H9 (cell line): ENCODE data around the gene NTSR1. TPM values are rescaled to one million over a fixed set of nuclear protein-coding genes. Genes with fewer than 3 reads are reported as not detected.

Experiments
- DNase-seq: peaks from one replicate; pipeline ENCODE4 v3.0.0-alpha.2; 2017
- H2AFZ ChIP-seq: one replicate; pipeline ENCODE4 v1.6.1; 2013; ENCODE audit warnings: mild to moderate bottlenecking, low read length, control low read depth, moderate library complexity
- H2AK5ac ChIP-seq: 2 replicates; pipeline ENCODE4 v1.6.1; 2013; ENCODE audit warnings: low read length, control low read depth, mixed read lengths; ENCODE audit not compliant: insufficient read length
- H2BK120ac ChIP-seq: one replicate; pipeline ENCODE4 v1.6.1; 2013; ENCODE audit warnings: low read depth, mild to moderate bottlenecking, low read length, control low read depth, inconsistent platforms; ENCODE audit not compliant: poor library complexity, severe bottlenecking
- H2BK12ac ChIP-seq: 2 replicates; pipeline ENCODE4 v1.6.1; 2013; ENCODE audit warnings: low read length, control low read depth, mixed read lengths, low read depth; ENCODE audit not compliant: insufficient read length
- H2BK15ac ChIP-seq: 2 replicates; pipeline ENCODE4 v1.6.1; 2013; ENCODE audit warnings: low read depth, low read length, control low read depth
- H2BK20ac ChIP-seq: one replicate; pipeline ENCODE4 v1.6.1; 2013; ENCODE audit warnings: low read depth, mild to moderate bottlenecking, low read length, control low read depth, inconsistent platforms; ENCODE audit not compliant: poor library complexity, severe bottlenecking
- H2BK5ac ChIP-seq: 2 replicates; pipeline ENCODE4 v1.6.1; 2013; ENCODE audit warnings: low read length, control low read depth, mixed read lengths; ENCODE audit not compliant: insufficient read length
- H3K14ac ChIP-seq: 2 replicates; pipeline ENCODE4 v1.6.1; 2013; ENCODE audit warnings: low read length, control low read depth; ENCODE audit not compliant: insufficient read depth
- H3K18ac ChIP-seq: 2 replicates; pipeline ENCODE4 v1.6.1; 2013; ENCODE audit warnings: low read depth, mild to moderate bottlenecking, mixed read lengths, low read length, control low read depth; ENCODE audit not compliant: insufficient read length
- H3K23ac ChIP-seq: 2 replicates; pipeline ENCODE4 v1.6.1; 2013; ENCODE audit warnings: low read length, control low read depth, mixed read lengths, low read depth; ENCODE audit not compliant: insufficient read length
- H3K23me2 ChIP-seq: 2 replicates; pipeline ENCODE4 v1.6.1; 2013; ENCODE audit warnings: low read depth, mild to moderate bottlenecking, mixed read lengths, low read length, control low read depth; ENCODE audit not compliant: insufficient read length, poor library complexity, severe bottlenecking
- H3K27ac ChIP-seq: 2 replicates; pipeline ENCODE4 v1.5.1; 2013; ENCODE audit warnings: low read length, control low read depth, mixed read lengths, low read depth; ENCODE audit not compliant: insufficient read length
- H3K27me3 ChIP-seq: 2 replicates; pipeline ENCODE4 v1.6.1; 2013; ENCODE audit warnings: low read length, control low read depth, inconsistent platforms; ENCODE audit not compliant: insufficient read depth
- H3K4ac ChIP-seq: 2 replicates; pipeline ENCODE4 v1.6.1; 2013; ENCODE audit warnings: low read depth, mild to moderate bottlenecking, control low read depth, inconsistent platforms, low read length, moderate library complexity
- H3K4me1 ChIP-seq: 2 replicates; pipeline ENCODE4 v1.6.1; 2013; ENCODE audit warnings: low read length, control low read depth, inconsistent platforms; ENCODE audit not compliant: insufficient read depth
- H3K4me2 ChIP-seq: 2 replicates; pipeline ENCODE4 v1.6.1; 2013; ENCODE audit warnings: low read length, control low read depth, mixed read lengths; ENCODE audit not compliant: insufficient read length, insufficient read depth
- H3K56ac ChIP-seq: 2 replicates; pipeline ENCODE4 v1.6.1; 2013; ENCODE audit warnings: low read depth, mild to moderate bottlenecking, mixed read lengths, low read length, control low read depth; ENCODE audit not compliant: insufficient read length
- H3K79me1 ChIP-seq: 2 replicates; pipeline ENCODE4 v1.6.1; 2013; ENCODE audit warnings: low read depth, mild to moderate bottlenecking, moderate library complexity, low read length, control low read depth, inconsistent platforms; ENCODE audit not compliant: insufficient read depth, poor library complexity, severe bottlenecking
- H3K79me2 ChIP-seq: 2 replicates; pipeline ENCODE4 v1.6.1; 2013; ENCODE audit warnings: low read length, control low read depth, inconsistent platforms; ENCODE audit not compliant: insufficient read depth
- H3K9ac ChIP-seq: 2 replicates; pipeline ENCODE4 v1.6.1; 2013; ENCODE audit warnings: low read length, control low read depth, mixed read lengths; ENCODE audit not compliant: insufficient read length; ENCODE audit errors: extremely low read depth
- H3K9me3 ChIP-seq: one replicate; pipeline ENCODE4 v1.6.1; 2013; ENCODE audit warnings: low read depth, low read length, inconsistent platforms; ENCODE audit not compliant: control insufficient read depth
- H3T11ph ChIP-seq: one replicate; pipeline ENCODE4 v1.6.1; 2013; ENCODE audit warnings: mild to moderate bottlenecking, low read length, control low read depth, inconsistent platforms
- H4K20me1 ChIP-seq: one replicate; pipeline ENCODE4 v1.6.1; 2013; ENCODE audit not compliant: control insufficient read depth, insufficient read length, insufficient read depth
- H4K5ac ChIP-seq: 2 replicates; pipeline ENCODE4 v1.6.1; 2013; ENCODE audit warnings: low read depth, mild to moderate bottlenecking, mixed read lengths, low read length, control low read depth; ENCODE audit not compliant: insufficient read length
- H4K8ac ChIP-seq: replicated peaks from 2 replicates; pipeline ENCODE4 v1.6.1; 2013; ENCODE audit warnings: low read length, control low read depth, mixed read lengths, low read depth; ENCODE audit not compliant: insufficient read length
- H4K91ac ChIP-seq: 2 replicates; pipeline ENCODE4 v1.6.1; 2013; ENCODE audit warnings: low read depth, mild to moderate bottlenecking, moderate library complexity, mixed read lengths, low read length, control low read depth; ENCODE audit not compliant: insufficient read length
- H3K27ac Mint-ChIP-seq, 3 experiments: 2 replicates in 2 of 3; 3 replicates in 1 of 3; pipeline ENCODE4 v1.8.0; 2020 to 2021; ENCODE audit warnings: mixed read lengths in 3 of 3, mild to moderate bottlenecking in 1 of 3, moderate library complexity in 1 of 3
- H3K27me3 Mint-ChIP-seq: 2 replicates; pipeline ENCODE4 v1.8.0; 2021; ENCODE audit warnings: low read depth, mild to moderate bottlenecking, moderate library complexity, mixed read lengths
- H3K36me3 Mint-ChIP-seq, 3 experiments: 2 replicates in 2 of 3; 3 replicates in 1 of 3; pipeline ENCODE4 v1.8.0; 2020 to 2021; ENCODE audit warnings: low read depth in 3 of 3, mixed read lengths in 3 of 3; ENCODE audit not compliant: insufficient read depth in 1 of 3
- H3K4me1 Mint-ChIP-seq, 2 experiments: 2 replicates each; pipeline ENCODE4 v1.8.0; 2020; ENCODE audit warnings: mixed read lengths in 2 of 2
- H3K4me3 Mint-ChIP-seq, 2 experiments: 2 replicates in 1 of 2; 3 replicates in 1 of 2; pipeline ENCODE4 v1.8.0; 2020 to 2021; ENCODE audit warnings: mild to moderate bottlenecking in 2 of 2, mixed read lengths in 2 of 2, moderate library complexity in 1 of 2
- H3K9me3 Mint-ChIP-seq, 2 experiments: 2 replicates in 1 of 2; 3 replicates in 1 of 2; pipeline ENCODE4 v1.8.0; 2020; ENCODE audit warnings: mild to moderate bottlenecking in 2 of 2, mixed read lengths in 2 of 2, moderate library complexity in 1 of 2
- WGBS: extraction: QIAGEN DNeasy Blood & Tissue Kit; methylation state at CpG from one replicate; pipeline ENCODE4 v1.1.7; 2013; ENCODE audit warnings: missing lambda C conversion rate, low lambda C conversion rate, mixed read lengths; ENCODE audit not compliant: insufficient read length; ENCODE audit errors: extremely low coverage; 5-methylcytosine and 5-hydroxymethylcytosine counted together
- total RNA-seq: library from RNA; stranded (reverse); gene quantifications from 2 replicates; pipeline ENCODE4 v1.2.1, GENCODE V29; 2021
- TF ChIP-seq, protein P1 (sequence below): fragments of 200-600 bp; sonication (generic); conservative IDR thresholded peaks from 3 replicates; pipeline ENCODE4 v1.8.0; 2021; ENCODE audit warnings: antibody characterized with exemption, mild to moderate bottlenecking

NTSR1 gene
- total RNA-seq, 1 experiment from 2014 or later, result 0.11 TPM

DNA sequence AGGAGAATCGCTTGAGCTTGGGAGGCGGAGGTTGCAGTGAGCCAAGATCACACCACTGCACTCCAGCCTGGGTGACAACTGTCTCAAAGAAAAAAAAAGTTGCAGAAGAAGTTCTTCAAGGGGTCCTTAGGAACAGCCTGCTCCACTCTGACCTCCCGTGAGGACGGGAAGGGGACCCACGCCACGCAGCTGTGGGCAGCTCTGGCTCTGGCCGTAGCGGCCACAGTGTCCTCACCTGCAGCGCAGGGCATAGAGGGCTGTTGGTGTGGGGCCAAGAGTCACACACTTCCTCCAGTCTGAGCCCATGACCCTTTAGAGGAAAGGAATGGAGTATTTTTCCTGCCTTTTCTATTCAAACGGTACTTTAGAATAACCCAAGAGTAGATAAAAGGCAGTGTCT lies 5.4 kb downstream of the NTSR1 start:
- TF ChIP-seq, protein P1, sequence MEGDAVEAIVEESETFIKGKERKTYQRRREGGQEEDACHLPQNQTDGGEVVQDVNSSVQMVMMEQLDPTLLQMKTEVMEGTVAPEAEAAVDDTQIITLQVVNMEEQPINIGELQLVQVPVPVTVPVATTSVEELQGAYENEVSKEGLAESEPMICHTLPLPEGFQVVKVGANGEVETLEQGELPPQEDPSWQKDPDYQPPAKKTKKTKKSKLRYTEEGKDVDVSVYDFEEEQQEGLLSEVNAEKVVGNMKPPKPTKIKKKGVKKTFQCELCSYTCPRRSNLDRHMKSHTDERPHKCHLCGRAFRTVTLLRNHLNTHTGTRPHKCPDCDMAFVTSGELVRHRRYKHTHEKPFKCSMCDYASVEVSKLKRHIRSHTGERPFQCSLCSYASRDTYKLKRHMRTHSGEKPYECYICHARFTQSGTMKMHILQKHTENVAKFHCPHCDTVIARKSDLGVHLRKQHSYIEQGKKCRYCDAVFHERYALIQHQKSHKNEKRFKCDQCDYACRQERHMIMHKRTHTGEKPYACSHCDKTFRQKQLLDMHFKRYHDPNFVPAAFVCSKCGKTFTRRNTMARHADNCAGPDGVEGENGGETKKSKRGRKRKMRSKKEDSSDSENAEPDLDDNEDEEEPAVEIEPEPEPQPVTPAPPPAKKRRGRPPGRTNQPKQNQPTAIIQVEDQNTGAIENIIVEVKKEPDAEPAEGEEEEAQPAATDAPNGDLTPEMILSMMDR, result no peak
- Histone ChIP-seq H4K5ac (no peak overlapping the region), H3K4ac (no peak overlapping the region), H2BK120ac (no peak overlapping the region), H2AFZ (no peak overlapping the region), H2BK20ac (no peak overlapping the region), H3K23me2 (peaks cover 4% of the 10 kb centered on the region), H3K27me3 (peaks cover 12% of the 10 kb centered on the region; the same call in 1 of the 2 replicates), H3T11ph (no peak overlapping the region), H2AK5ac (no peak overlapping the region), H3K79me2 (no peaks in the 10 kb centered on the region), H4K91ac (no peak overlapping the region), H3K18ac (no peak overlapping the region), H3K56ac (no peak overlapping the region), H3K9me3 (no peaks in the 10 kb centered on the region), H4K8ac (no peak overlapping the region), H2BK12ac (no peak overlapping the region), H3K23ac (no peak overlapping the region), H2BK15ac (no peak overlapping the region), H4K20me1 (peaks cover 6% of the 10 kb centered on the region), H2BK5ac (no peak overlapping the region), H3K14ac (no peak overlapping the region), H3K4me2 (no peak overlapping the region), H3K4me1 (no peaks in the 10 kb centered on the region), H3K9ac (no peak overlapping the region), H3K27ac (no peak overlapping the region), H3K79me1 (no peaks in the 10 kb centered on the region)
- peaks cover 87% of the 10 kb centered on the region for H3K27me3 Mint-ChIP-seq
- peaks cover 0 to 4% of the 10 kb centered on the region in 2 experiments; a peak in 1 of 5 replicates for H3K9me3 Mint-ChIP-seq
- DNase-seq, result no peak
- no peak overlapping the region for H3K4me3 Mint-ChIP-seq
- peaks cover 0 to 6% of the 10 kb centered on the region in 2 experiments; a peak in 2 of 4 replicates for H3K4me1 Mint-ChIP-seq
- no peaks in the 10 kb centered on the region for H3K36me3 Mint-ChIP-seq
- WGBS, result no CpG with 5 or more reads among the region's 10 CpGs
- H3K27ac Mint-ChIP-seq, result no peak overlapping the region
